ENCODE results near the gene SDK2. TPM values are rescaled to one million over a fixed set of nuclear protein-coding genes. Genes with fewer than 3 reads are reported as not detected.

The SDK2 gene
- polyA plus RNA-seq, 1 of the 3 experiments (the other 2 are of a cell fraction): 0.02 TPM

DNA sequence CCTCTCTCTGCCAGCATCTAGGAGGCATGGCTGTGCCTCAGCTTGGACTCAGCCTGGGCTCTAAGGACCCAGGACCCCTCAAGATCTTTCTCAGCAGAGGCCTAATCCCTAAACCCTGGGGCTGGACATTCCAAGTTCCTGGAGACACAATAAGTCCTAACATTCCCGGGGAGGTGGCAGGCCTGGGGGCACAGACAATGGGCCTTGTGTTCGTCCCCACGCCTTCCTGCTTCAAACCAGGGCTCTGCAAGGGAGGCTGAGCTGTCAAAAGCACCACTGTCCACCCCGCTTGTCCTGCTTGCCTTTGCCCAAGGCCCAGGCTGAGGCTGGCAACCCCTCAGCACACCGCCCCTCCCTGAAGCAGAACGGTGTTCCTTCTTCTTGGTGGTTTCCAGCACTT, 13.7 kb downstream of the SDK2 start:
- ChIA-PET POLR2A (no interaction called here), CTCF (interaction anchor here (0.8 to 2.7 kb wide), 7 partner anchors 11 to 326 kb away, joined by 3 to 11 read pairs (median 4); no protein-coding TSS in a partner anchor)
- Histone ChIP-seq H3K9ac (no peak overlapping the region), H3K4me1 (ENCODE audit: control insufficient read depth in 1 of 2, insufficient read depth in 2 of 2, low read depth in 1 of 2, low read length in 1 of 2) (peaks cover 0 to 2% of the 10 kb centered on the region in 2 experiments; a peak in 1 of 4 replicates), H3K36me3 (replicated peaks in 1 of 2; ENCODE audit: control insufficient read depth in 1 of 2, insufficient read depth in 2 of 2, low read length in 1 of 2) (no peaks in the 10 kb centered on the region), H3K27me3 (ENCODE audit: insufficient read depth) (no peaks in the 10 kb centered on the region), H3K4me3 (ENCODE audit: low read depth in 2 of 2, low read length in 1 of 2) (no peak overlapping the region), H3K79me2 (ENCODE audit: insufficient read depth) (no peaks in the 10 kb centered on the region), H3K4me2 (no peak overlapping the region), H3K27ac (ENCODE audit: low read depth in 2 of 2, low read length in 1 of 2) (no peak overlapping the region), H3K9me2 (no peaks in the 10 kb centered on the region), H3K9me3 (no peaks in the 10 kb centered on the region), H3F3A (replicated peaks; ENCODE audit: insufficient read depth) (no peaks in the 10 kb centered on the region), H4K20me1 (ENCODE audit: insufficient read depth) (no peaks in the 10 kb centered on the region), H2AFZ (ENCODE audit: low read depth) (no peak overlapping the region)
- no peak for DNase-seq
- 45% methylated on average over 6 of the region's 6 CpGs for WGBS (ENCODE audit: low lambda C conversion rate)
- TF ChIP-seq TCF12 (IDR thresholded peaks at IDR 0.05) (no peak), MEF2A (IDR thresholded peaks at IDR 0.05; ENCODE audit: borderline replicate concordance, low read depth) (no peak), MXI1 (IDR thresholded peaks at IDR 0.05; ENCODE audit: low read depth, low read length) (no peak), RAD21 (IDR thresholded peaks at IDR 0.05; ENCODE audit: low read length) (no peak), JUND (IDR thresholded peaks at IDR 0.05) (no peak)
- TF ChIP-seq, protein P1, sequence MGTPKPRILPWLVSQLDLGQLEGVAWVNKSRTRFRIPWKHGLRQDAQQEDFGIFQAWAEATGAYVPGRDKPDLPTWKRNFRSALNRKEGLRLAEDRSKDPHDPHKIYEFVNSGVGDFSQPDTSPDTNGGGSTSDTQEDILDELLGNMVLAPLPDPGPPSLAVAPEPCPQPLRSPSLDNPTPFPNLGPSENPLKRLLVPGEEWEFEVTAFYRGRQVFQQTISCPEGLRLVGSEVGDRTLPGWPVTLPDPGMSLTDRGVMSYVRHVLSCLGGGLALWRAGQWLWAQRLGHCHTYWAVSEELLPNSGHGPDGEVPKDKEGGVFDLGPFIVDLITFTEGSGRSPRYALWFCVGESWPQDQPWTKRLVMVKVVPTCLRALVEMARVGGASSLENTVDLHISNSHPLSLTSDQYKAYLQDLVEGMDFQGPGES (IDR thresholded peaks at IDR 0.05; ENCODE audit: low read depth, low read length): no peak
- TF ChIP-seq, protein P2, sequence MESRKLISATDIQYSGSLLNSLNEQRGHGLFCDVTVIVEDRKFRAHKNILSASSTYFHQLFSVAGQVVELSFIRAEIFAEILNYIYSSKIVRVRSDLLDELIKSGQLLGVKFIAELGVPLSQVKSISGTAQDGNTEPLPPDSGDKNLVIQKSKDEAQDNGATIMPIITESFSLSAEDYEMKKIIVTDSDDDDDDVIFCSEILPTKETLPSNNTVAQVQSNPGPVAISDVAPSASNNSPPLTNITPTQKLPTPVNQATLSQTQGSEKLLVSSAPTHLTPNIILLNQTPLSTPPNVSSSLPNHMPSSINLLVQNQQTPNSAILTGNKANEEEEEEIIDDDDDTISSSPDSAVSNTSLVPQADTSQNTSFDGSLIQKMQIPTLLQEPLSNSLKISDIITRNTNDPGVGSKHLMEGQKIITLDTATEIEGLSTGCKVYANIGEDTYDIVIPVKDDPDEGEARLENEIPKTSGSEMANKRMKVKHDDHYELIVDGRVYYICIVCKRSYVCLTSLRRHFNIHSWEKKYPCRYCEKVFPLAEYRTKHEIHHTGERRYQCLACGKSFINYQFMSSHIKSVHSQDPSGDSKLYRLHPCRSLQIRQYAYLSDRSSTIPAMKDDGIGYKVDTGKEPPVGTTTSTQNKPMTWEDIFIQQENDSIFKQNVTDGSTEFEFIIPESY (IDR thresholded peaks at IDR 0.05; ENCODE audit: borderline replicate concordance, low read depth): no peak
- TF ChIP-seq, protein P3, sequence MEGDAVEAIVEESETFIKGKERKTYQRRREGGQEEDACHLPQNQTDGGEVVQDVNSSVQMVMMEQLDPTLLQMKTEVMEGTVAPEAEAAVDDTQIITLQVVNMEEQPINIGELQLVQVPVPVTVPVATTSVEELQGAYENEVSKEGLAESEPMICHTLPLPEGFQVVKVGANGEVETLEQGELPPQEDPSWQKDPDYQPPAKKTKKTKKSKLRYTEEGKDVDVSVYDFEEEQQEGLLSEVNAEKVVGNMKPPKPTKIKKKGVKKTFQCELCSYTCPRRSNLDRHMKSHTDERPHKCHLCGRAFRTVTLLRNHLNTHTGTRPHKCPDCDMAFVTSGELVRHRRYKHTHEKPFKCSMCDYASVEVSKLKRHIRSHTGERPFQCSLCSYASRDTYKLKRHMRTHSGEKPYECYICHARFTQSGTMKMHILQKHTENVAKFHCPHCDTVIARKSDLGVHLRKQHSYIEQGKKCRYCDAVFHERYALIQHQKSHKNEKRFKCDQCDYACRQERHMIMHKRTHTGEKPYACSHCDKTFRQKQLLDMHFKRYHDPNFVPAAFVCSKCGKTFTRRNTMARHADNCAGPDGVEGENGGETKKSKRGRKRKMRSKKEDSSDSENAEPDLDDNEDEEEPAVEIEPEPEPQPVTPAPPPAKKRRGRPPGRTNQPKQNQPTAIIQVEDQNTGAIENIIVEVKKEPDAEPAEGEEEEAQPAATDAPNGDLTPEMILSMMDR (IDR thresholded peaks at IDR 0.05): no peak

DNA sequence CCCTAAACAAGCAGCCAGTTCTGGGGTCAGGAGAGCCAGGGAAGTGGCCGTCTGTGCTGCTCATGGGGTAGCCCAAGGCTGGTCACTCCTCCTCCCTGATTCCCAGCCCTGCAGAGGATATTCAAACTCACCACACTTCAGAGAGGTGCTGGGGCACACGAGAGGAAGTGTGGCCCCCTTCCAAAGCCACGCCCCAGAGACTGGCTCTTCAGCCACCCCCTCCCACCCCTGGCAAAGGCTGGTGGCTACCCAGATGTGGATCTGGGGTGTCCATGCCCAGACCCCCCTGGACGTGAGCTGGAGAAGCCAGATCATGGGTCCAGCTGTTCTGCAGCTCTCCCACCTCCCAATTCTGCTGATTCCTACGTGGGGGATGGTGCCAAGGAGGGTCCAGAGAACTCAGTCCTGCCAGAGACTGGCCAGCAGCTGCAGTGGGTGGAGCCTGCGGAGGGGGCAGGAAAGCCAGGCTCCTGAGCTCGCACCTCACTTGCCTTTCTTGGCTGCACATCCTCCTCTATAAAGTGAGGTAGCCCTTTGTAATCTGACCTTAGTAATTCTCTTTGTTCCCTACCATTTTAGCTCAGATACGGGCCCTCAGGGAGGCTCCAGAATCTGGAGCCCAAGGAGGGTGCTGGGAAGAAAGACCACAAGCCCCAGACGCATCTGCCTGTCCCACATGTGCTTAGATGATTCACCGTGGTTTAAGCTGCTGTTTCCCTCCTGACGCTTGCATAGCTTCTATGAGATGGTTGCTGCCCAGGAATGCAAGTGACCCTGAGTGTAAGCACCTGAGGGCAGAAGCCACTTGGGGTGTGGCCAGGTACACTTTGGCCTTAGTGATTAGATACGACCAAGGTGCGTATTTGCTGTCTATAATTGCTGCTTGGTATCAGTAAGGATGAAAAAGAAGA, 15.3 kb downstream of the SDK2 start:
- WGBS (ENCODE audit: low lambda C conversion rate): 30% methylated on average over 12 of the region's 13 CpGs
- Histone ChIP-seq H3K36me3 (replicated peaks in 1 of 2; ENCODE audit: control insufficient read depth in 1 of 2, insufficient read depth in 2 of 2, low read length in 1 of 2) (no peaks in the 10 kb centered on the region), H3K27ac (ENCODE audit: low read depth in 2 of 2, low read length in 1 of 2) (no peak overlapping the region), H2AFZ (ENCODE audit: low read depth) (no peak overlapping the region), H3K4me2 (no peak overlapping the region), H3K9me3 (no peaks in the 10 kb centered on the region), H3K9me2 (no peaks in the 10 kb centered on the region), H3K79me2 (ENCODE audit: insufficient read depth) (no peaks in the 10 kb centered on the region), H3K9ac (no peak overlapping the region), H3K27me3 (ENCODE audit: insufficient read depth) (no peaks in the 10 kb centered on the region), H4K20me1 (ENCODE audit: insufficient read depth) (no peaks in the 10 kb centered on the region), H3K4me3 (ENCODE audit: low read depth in 2 of 2, low read length in 1 of 2) (no peak overlapping the region; a peak in 1 of 4 replicates), H3K4me1 (ENCODE audit: control insufficient read depth in 1 of 2, insufficient read depth in 2 of 2, low read depth in 1 of 2, low read length in 1 of 2) (peaks cover 0 to 2% of the 10 kb centered on the region in 2 experiments; a peak in 1 of 4 replicates), H3F3A (replicated peaks; ENCODE audit: insufficient read depth) (no peaks in the 10 kb centered on the region)
- no peak for DNase-seq
- ChIA-PET POLR2A (no interaction called here), CTCF (interaction anchor here (1.0 to 2.7 kb wide), 7 partner anchors 9 to 198 kb away, joined by 3 to 11 read pairs (median 4); partner anchors contain the start of gene SDK2)
- TF ChIP-seq, protein P4, sequence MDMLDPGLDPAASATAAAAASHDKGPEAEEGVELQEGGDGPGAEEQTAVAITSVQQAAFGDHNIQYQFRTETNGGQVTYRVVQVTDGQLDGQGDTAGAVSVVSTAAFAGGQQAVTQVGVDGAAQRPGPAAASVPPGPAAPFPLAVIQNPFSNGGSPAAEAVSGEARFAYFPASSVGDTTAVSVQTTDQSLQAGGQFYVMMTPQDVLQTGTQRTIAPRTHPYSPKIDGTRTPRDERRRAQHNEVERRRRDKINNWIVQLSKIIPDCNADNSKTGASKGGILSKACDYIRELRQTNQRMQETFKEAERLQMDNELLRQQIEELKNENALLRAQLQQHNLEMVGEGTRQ (IDR thresholded peaks at IDR 0.05; ENCODE audit: borderline replicate concordance, low read depth, low read length): no peak
- TF ChIP-seq, protein P1 (IDR thresholded peaks at IDR 0.05; ENCODE audit: low read depth, low read length): no peak
- TF ChIP-seq NRF1 (IDR thresholded peaks at IDR 0.05; ENCODE audit: low read depth, low read length): no peak
- TF ChIP-seq, protein P3 (IDR thresholded peaks at IDR 0.05): no peak
